Activated T-cell treated with anti-CD3 and anti-CD28 coated beads, Interleukin-2, amount 50 U/mL, for 4 hours (primary cell): Measurements from ENCODE around the gene GLRB. TPM values are rescaled to one million over a fixed set of nuclear protein-coding genes. Genes with fewer than 3 reads are reported as not detected.
A peak's percentile ranks its signal among the peaks of the same experiment; 100 is the strongest.
"Not testable (repeated sequence)": the region's sequence is repeated elsewhere in the genome, so short reads cannot be mapped to it uniquely, and the experiment has no call there.

Source experiments
- ATAC-seq, 2 donors: fragments of 200-7000 bp; cut with Tn5 transposase; one replicate each; pipeline ENCODE4 v1.10.0; 2021
- DNase-seq: peaks from one replicate; pipeline ENCODE4 v3.0.0-alpha.2; 2020
- H3K27me3 Mint-ChIP-seq: one replicate; pipeline ENCODE4 v1.8.0; 2021; ENCODE audit warnings: low read depth, mixed read lengths
- H3K36me3 Mint-ChIP-seq: one replicate; pipeline ENCODE4 v1.8.0; 2022; ENCODE audit warnings: mixed read lengths; ENCODE audit not compliant: insufficient read depth
- H3K4me1 Mint-ChIP-seq: one replicate; pipeline ENCODE4 v1.8.0; 2021; ENCODE audit warnings: low read depth, mixed read lengths
- H3K4me3 Mint-ChIP-seq: one replicate; pipeline ENCODE4 v1.8.0; 2021; ENCODE audit warnings: mild to moderate bottlenecking, moderate library complexity, mixed read lengths
- H3K9me3 Mint-ChIP-seq: one replicate; pipeline ENCODE4 v1.8.0; 2021; ENCODE audit warnings: mixed read lengths
- total RNA-seq, 3 donors: library from RNA; stranded (reverse); gene quantifications; one replicate each; pipeline ENCODE4 v1.2.1, GENCODE V29; 2021

Gene GLRB
- total RNA-seq = not detected

GRCh38 chr4:157075811-157076577 is at the start of gene GLRB:
Gene GLRB, plus strand, starts transcription at chr4:157076150. Its CDS starts 1,875 bp downstream, at chr4:157078025.
- no peaks in the 10 kb centered on the region for H3K36me3 Mint-ChIP-seq
- peaks cover 12% of the 10 kb centered on the region for H3K27me3 Mint-ChIP-seq
- ATAC-seq = peak in 1 of 2 donors; percentile 23
- H3K9me3 Mint-ChIP-seq = peaks cover 5% of the 10 kb centered on the region
- DNase-seq = no peak
- no peaks in the 10 kb centered on the region for H3K4me1 Mint-ChIP-seq
- peak within 1 kb of the TSS; percentile 11 for H3K4me3 Mint-ChIP-seq

GRCh38 chr4:157035471-157035870 is 40.5 kb upstream of the GLRB start:
- ATAC-seq = no peak
- Mint-ChIP-seq H3K9me3 (no peaks in the 10 kb centered on the region), H3K4me3 (no peak overlapping the region), H3K27me3 (no peaks in the 10 kb centered on the region), H3K36me3 (no peaks in the 10 kb centered on the region), H3K4me1 (no peaks in the 10 kb centered on the region)
- DNase-seq = no peak

DNA sequence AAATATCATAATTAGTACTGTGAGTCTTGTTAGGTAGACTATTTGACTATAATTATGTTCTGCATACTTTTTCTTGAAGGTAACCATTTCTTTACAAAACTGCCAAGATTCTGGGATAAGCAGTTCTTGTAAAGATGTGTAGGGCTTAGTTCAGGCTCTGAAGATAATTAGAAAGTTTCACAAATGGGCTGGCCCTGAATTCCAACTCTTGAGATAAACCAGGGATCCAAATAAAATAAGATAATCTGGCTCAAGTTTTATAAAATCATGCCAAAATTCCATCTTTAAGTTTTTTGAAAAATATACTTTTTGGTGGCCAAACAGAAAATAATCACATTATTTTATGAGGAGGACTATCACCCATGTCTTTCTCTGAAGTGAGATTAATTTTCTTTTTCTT is 35.5 kb upstream of the GLRB start:
- Mint-ChIP-seq H3K9me3 (no peaks in the 10 kb centered on the region), H3K36me3 (no peaks in the 10 kb centered on the region), H3K4me1 (no peaks in the 10 kb centered on the region), H3K27me3 (no peaks in the 10 kb centered on the region), H3K4me3 (no peak overlapping the region)
- no peak for ATAC-seq
- no peak for DNase-seq

DNA sequence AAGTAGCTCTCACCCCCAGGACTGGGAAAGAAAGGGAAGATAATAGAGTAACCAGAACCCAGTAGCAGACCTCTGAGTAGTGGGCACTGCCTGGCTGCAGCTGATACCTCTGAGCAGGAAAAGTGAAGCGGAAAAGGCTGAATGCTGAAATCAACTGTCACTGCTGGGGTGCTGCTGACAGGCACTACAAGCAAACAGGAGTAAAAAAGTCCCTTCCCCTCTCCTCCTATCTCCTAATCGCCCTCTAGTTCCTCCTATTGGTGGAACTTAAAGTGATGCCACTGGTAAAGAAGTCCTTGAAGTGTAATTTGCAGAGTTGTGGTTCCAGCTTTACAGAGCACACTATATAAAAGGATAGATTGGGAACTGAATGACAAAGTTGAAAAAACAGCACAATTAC is 32.8 kb upstream of the GLRB start:
- H3K27me3 Mint-ChIP-seq = no peaks in the 10 kb centered on the region
- H3K4me3 Mint-ChIP-seq = no peak overlapping the region
- no peak for DNase-seq
- no peaks in the 10 kb centered on the region for H3K9me3 Mint-ChIP-seq
- no peaks in the 10 kb centered on the region for H3K4me1 Mint-ChIP-seq
- H3K36me3 Mint-ChIP-seq = no peaks in the 10 kb centered on the region
- no peak for ATAC-seq

DNA sequence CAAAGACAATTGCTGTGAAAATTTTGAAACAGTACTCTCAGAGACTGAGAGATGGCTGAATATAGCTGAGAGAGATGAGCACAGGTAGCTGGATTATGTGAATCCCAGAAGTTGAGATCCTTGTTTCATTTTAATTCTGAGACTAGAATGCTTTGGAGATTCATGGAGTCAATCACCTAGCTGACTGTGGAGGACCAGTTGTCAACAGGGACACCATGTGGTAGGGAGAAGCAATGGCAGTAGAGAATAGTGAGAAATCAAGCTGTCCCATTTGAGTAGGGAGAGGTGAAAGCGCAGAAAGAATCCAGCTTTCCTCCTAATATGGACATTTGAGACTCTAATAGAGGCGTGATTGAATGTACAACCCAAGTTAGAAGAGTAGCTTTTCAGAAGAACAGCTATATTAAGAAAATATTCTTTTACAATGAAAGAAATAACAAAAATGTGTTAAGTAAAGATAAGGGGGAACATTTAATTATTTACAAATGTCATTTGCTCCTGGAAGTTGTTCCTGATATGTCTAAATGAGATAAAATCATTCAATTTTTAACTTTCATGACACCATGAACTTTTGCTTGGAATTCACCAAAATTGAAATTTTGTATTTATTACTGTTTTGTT is 30.3 kb upstream of the GLRB start:
- no peak for ATAC-seq
- no peaks in the 10 kb centered on the region for H3K9me3 Mint-ChIP-seq
- H3K4me3 Mint-ChIP-seq = no peak overlapping the region
- DNase-seq = no peak
- no peaks in the 10 kb centered on the region for H3K36me3 Mint-ChIP-seq
- H3K27me3 Mint-ChIP-seq = no peaks in the 10 kb centered on the region
- H3K4me1 Mint-ChIP-seq = no peaks in the 10 kb centered on the region

DNA sequence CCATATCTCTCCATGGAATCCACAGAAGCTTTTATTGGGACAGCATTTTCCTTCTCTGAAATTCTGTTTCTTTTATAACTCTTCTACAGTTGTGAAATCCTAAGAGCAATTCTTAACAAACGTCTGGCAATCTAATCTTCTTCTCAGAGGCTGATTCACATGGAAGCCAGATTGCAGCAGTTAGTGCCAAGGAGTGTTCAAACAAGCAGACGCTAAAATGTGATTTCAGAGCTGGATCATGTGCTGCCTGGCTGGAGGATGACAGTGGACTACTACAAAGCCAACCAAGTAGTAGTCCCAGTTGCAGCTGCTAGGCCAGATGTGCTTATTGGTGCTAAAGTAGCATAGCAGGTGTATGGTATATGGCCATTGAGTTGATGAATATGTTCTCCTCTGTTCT is 27.7 kb upstream of the GLRB start:
- ATAC-seq = no peak
- no peak overlapping the region for H3K4me3 Mint-ChIP-seq

GRCh38 chr4:157050561-157050960 is 25.4 kb upstream of the GLRB start:
- ATAC-seq = no peak
- H3K9me3 Mint-ChIP-seq = peaks cover 8% of the 10 kb centered on the region
- DNase-seq = no peak
- no peaks in the 10 kb centered on the region for H3K36me3 Mint-ChIP-seq
- H3K4me3 Mint-ChIP-seq = no peak overlapping the region
- no peaks in the 10 kb centered on the region for H3K4me1 Mint-ChIP-seq
- no peaks in the 10 kb centered on the region for H3K27me3 Mint-ChIP-seq

More for the DNA sequence above, 27.7 kb upstream of the GLRB start:
- Mint-ChIP-seq H3K36me3 (no peaks in the 10 kb centered on the region), H3K9me3 (no peaks in the 10 kb centered on the region), H3K4me1 (no peaks in the 10 kb centered on the region), H3K27me3 (no peaks in the 10 kb centered on the region)
- no peak for DNase-seq

DNA sequence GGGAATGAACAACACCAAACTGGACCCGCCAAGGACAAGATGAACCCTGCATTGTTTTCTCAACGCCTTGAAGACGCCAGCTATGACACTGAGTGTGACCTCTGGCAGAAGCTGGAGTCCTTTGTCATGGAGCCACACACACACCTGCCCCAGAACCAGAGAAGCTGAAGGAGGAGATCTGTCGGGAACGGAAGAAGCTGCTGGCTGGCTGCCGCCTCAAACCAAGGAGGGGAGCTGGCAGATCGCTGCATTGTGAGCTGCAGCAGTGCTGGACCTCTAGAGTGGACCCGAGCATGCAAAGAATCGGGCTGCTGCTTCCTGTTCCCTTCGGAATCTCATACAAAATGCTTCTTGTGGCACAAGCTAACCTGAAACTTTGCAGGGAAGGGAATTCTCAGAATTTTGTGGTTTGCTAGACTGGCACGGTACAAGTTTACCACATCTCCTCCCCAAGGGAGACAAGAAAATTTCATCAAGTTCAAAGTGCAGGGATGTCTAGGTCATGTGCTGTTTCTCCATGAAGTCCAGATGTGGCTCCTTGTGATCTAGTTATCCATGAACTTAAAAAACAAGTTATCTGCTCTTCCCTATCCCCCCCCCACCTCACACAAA is 23.4 kb upstream of the GLRB start:
- no peak for DNase-seq
- H3K4me1 Mint-ChIP-seq = no peaks in the 10 kb centered on the region
- peaks cover 8% of the 10 kb centered on the region for H3K9me3 Mint-ChIP-seq
- ATAC-seq = no peak
- no peak overlapping the region for H3K4me3 Mint-ChIP-seq
- no peaks in the 10 kb centered on the region for H3K27me3 Mint-ChIP-seq
- no peaks in the 10 kb centered on the region for H3K36me3 Mint-ChIP-seq

GRCh38 chr4:157057218-157057617 is 18.7 kb upstream of the GLRB start:
- ATAC-seq (no peak), DNase-seq (no peak)
- H3K4me1 Mint-ChIP-seq = no peaks in the 10 kb centered on the region
- peaks cover 10% of the 10 kb centered on the region for H3K9me3 Mint-ChIP-seq
- H3K4me3 Mint-ChIP-seq = no peak overlapping the region
- H3K36me3 Mint-ChIP-seq = no peaks in the 10 kb centered on the region
- H3K27me3 Mint-ChIP-seq = no peaks in the 10 kb centered on the region

DNA sequence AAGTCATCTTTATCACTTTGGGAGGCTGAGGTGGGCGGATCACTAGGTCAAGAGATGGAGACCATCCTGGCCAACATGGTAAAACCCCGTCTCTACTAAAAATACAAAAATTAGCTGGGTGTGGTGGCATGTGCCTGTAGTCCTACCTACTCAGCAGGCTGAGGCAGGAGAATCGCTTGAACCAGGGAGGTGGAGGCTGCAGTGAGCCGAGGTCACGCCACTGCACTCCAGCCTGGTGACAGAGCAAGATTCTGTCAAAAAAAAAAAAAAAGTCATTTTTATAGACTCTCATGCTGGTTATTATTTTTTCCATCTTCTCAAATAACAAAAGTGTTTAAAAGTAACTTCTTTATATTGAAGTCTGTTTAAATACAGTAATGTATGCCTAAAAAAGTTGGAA is 17.1 kb upstream of the GLRB start:
- not testable (repeated sequence) for H3K4me1 Mint-ChIP-seq, ATAC-seq

GRCh38 chr4:157072002-157072401 is 3.9 kb upstream of the GLRB start:
- Mint-ChIP-seq H3K9me3 (peaks cover 5% of the 10 kb centered on the region), H3K27me3 (peaks cover 12% of the 10 kb centered on the region), H3K36me3 (no peaks in the 10 kb centered on the region), H3K4me3 (no peak overlapping the region), H3K4me1 (no peaks in the 10 kb centered on the region)
- ATAC-seq = no peak
- DNase-seq = no peak

More for the DNA sequence above, 17.1 kb upstream of the GLRB start:
- DNase-seq, H3K36me3 Mint-ChIP-seq, H3K4me3 Mint-ChIP-seq, H3K27me3 Mint-ChIP-seq, H3K9me3 Mint-ChIP-seq: not testable (repeated sequence)

- Mint-ChIP-seq H3K4me3 (no peak overlapping the region), H3K27me3 (peaks cover 12% of the 10 kb centered on the region), H3K36me3 (no peaks in the 10 kb centered on the region), H3K4me1 (no peaks in the 10 kb centered on the region), H3K9me3 (peaks cover 5% of the 10 kb centered on the region)
- ATAC-seq = no peak
- no peak for DNase-seq
Measured at GRCh38 chr4:157075401-157075800, 549 bp upstream of the GLRB start.

GRCh38 chr4:157076578-157076947 is 613 bp downstream of the GLRB start:
- peaks cover 12% of the 10 kb centered on the region for H3K27me3 Mint-ChIP-seq
- no peak for ATAC-seq
- no peak overlapping the region for H3K4me3 Mint-ChIP-seq
- peaks cover 5% of the 10 kb centered on the region for H3K9me3 Mint-ChIP-seq
- DNase-seq = no peak
- H3K36me3 Mint-ChIP-seq = no peaks in the 10 kb centered on the region
- H3K4me1 Mint-ChIP-seq = no peaks in the 10 kb centered on the region

DNA sequence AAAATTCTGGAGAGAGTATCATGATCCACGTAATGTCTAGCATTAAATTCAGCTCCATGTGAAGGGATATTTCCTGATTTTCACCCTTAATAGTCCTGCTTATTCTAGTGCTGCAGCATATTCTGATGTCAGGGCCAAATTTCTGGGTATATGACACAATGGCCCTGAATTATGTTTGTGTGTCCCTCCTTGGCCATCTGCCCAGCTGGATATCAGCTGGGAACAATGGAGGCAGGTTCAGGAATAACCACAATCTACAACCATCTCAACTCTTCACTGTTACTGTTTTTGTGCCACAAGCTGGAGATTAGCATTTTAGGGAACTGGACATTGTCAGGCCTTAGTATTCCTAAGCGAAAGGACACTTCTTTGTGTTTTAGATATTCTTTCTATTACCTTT is 3.5 kb downstream of the GLRB start:
- H3K36me3 Mint-ChIP-seq = no peaks in the 10 kb centered on the region
- no peak overlapping the region for H3K4me3 Mint-ChIP-seq
- ATAC-seq = no peak
- H3K27me3 Mint-ChIP-seq = peaks cover 9% of the 10 kb centered on the region
- no peaks in the 10 kb centered on the region for H3K4me1 Mint-ChIP-seq
- no peak for DNase-seq
- no peaks in the 10 kb centered on the region for H3K9me3 Mint-ChIP-seq

GRCh38 chr4:157080605-157081004 is 4.7 kb downstream of the GLRB start:
- ATAC-seq (no peak), DNase-seq (no peak)
- Mint-ChIP-seq H3K4me3 (no peak overlapping the region), H3K9me3 (no peaks in the 10 kb centered on the region), H3K36me3 (no peaks in the 10 kb centered on the region), H3K4me1 (no peaks in the 10 kb centered on the region), H3K27me3 (peaks cover 3% of the 10 kb centered on the region)
